Activated T-cell treated with anti-CD3 and anti-CD28 coated beads for 1 hour (primary cell): ENCODE results near the gene TSPY4.
"Not testable (repeated sequence)": the region's sequence is repeated elsewhere in the genome, so short reads cannot be mapped to it uniquely, and the experiment has no call there.

Experiments
- DNase-seq: peaks from one replicate; pipeline ENCODE4 v3.0.0-alpha.2; 2020; ENCODE audit warnings: low read depth

TSPY4 gene

GRCh38 chrY:9337164-9337563, at the start of gene TSPY4:
TSS of gene TSPY4 (plus strand) at chrY:9337464. CDS start at chrY:9337510, 46 bp downstream.
- DNase-seq = not testable (repeated sequence)

- DNase-seq = no peak
These were observed 16.3 kb upstream of the TSPY4 start for GRCh38 chrY:9320996-9321395.

- not testable (repeated sequence) for DNase-seq
These were observed 20.2 kb downstream of the TSPY4 start, which contains the start of gene TSPY8 for GRCh38 chrY:9357497-9357896. TSS of gene TSPY8 (plus strand) at chrY:9357797. CDS start at chrY:9357843, 46 bp downstream.
